GM19467 (cell line): Measurements from ENCODE around the gene TMEM167A.
"Not testable (repeated sequence)": the region's sequence is repeated elsewhere in the genome, so short reads cannot be mapped to it uniquely, and the experiment has no call there.

Source experiments
- ATAC-seq: cut with Tn5 transposase; IDR thresholded peaks from one replicate; pipeline ENCODE4 v1.9.1; 2021; ENCODE audit warnings: mild to moderate bottlenecking, moderate library complexity; ENCODE audit not compliant: unreplicated experiment

TMEM167A gene

GRCh38 chr5:83092619-83093018 is 15.4 kb upstream of the TMEM167A start:
- ATAC-seq, result no peak

DNA sequence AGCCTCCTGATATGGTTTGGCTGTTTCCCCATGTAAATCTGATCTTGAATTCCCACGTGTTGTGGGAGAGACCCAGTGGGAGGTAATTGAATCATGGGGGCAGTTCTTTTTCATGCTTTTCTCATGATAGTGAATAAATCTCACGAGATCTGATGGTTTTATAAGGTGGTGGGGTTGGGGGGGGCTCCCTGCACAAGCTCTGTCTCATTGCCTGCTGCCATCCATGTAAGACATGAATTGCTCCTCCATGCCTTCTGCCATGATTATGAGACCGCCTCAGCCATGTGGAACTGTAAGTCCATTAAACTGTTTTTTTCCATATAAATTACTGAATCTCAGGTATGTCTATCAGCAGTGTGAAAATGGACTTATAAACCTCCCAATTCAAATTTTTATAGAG is 13.0 kb upstream of the TMEM167A start:
- no peak for ATAC-seq

GRCh38 chr5:83085106-83085505 is 7.9 kb upstream of the TMEM167A start:
- no peak for ATAC-seq

DNA sequence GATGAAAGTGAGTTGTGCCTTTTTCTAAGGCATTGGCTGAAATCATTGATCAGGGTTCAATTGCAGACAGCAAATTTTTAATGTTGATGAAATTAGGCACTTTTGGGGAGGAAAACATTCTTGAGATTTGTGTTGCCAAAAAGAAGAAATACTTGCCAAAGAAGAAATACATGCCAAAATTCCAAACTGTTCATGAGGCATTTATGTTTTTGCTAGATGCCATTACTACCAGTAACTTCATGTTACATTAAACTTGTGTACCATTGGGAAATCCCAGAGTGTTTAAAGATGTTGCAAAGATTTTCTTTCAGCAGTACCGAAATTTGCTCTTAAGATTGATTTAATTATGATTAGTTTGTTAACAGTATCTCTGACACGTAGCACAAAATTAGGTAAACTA is 7.1 kb upstream of the TMEM167A start:
- no peak for ATAC-seq

DNA sequence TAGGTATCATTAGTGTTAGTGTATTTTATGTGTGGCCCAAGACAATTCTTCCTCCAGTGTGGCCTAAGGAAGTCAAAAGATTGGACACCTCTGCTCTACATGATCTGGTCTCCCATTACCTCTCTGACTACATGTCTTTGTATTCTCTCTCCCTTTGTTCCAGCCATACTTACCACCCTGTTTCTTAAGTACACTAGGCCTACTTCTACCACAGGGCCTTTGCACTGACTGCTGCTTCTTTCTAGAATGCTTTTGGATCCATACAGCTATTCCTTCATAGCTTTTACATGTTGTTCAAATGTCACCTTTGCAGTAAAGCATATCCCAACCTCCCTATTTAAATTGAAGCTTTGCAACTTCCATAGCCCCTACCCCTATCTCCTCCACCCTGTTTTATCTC is 5.6 kb upstream of the TMEM167A start:
- ATAC-seq, result no peak

DNA sequence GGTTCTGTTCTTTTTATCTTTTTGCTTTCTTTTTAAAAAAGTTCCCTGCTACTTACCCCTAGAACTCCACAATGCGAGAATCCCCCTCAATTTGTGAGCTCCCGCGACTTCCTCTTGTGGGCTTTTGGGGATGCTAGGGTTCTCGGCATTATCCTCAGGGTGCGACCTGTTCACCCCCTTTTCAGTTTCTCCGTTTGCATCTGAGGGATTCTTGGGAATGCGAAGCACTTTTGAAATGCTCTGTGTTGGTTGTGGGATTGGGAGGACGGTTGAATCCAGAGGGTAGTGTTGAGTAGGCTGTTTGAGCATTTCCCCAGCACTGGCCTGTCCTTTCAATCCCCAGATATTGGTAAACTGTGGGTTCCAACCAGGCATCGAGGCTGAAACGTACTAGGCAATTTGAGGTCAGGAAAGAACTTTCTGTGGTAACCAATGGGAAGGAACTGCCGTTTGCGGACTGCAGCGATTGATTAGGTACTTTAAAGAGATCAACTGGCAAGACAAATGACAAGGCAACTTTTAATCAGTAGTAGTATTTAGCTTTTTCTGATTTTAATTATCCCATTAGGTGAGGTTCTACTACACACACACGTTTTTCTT is 568 bp upstream of the TMEM167A start:
- ATAC-seq, result peak; percentile 3

GRCh38 chr5:83072966-83073365 is 4.2 kb downstream of the TMEM167A start:
- ATAC-seq, result no peak

GRCh38 chr5:83071286-83072051 is 5.7 kb downstream of the TMEM167A start:
- ATAC-seq, result no peak

- ATAC-seq, result no peak
Observed at GRCh38 chr5:83069096-83069799, 7.9 kb downstream of the TMEM167A start.

DNA sequence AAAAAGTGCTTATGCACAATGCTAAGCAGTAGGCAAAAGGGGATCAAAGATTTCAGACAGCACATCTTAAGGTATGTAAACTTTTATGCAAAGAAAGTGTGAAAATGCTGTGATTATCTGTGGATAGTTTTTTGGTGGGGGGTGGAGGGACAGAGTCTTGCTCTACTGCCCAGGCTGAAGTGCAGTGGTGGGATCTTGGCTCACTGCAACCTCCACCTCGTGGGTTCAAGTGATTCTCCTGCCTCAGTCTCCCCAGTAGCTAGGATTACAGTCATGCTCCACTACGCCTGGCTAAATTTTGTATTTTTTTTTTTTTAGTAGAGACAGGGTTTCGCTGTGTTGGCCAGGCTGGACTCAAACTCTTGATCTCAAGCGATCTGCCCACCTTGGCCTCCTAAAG is 9.8 kb downstream of the TMEM167A start:
- not testable (repeated sequence) for ATAC-seq

DNA sequence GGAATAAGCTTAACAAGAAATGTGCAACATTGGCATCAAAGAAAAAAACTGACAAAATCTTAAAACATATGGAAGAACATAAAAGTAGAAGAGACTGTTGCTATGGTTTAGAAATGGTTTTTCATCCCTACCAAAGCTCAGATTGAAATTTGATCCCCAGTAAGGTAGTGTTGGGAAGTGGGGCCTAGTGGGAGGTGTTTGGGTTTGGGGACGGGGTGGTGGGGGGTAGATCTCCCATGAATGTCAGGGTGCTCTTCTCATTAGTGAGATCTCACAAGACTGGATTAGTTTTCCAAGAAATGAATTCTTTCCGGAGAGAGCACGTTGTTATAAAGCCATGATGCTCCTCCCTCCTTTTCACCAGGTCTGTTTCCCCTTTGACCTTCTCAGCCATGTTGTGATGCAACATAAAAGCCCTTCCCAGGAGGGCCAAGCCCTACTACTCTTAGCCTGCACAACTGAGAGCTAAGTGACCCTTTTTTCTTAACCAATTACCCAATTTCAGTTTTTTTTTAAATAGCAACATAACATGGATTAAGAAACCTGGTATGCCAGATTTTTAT is 10.6 kb downstream of the TMEM167A start:
- no peak for ATAC-seq

DNA sequence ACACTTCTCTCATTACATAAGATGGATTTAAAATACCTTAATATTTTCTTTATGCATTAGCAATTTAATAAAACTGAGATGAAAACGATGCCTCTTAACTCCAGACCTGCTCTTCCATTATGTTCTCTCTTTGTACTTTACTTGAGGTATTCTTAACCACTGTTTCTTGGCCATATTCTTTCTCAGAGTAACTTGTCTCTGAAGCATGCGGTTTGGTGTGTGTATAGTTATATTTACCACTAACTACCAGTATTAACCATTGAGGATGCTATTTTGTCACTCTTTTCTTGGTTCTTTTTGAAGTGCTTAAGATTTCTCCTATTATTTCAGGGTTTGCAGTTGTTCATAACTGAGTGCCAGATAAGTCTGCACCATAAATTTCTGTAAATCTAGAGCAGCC is 17.9 kb downstream of the TMEM167A start:
- no peak for ATAC-seq

DNA sequence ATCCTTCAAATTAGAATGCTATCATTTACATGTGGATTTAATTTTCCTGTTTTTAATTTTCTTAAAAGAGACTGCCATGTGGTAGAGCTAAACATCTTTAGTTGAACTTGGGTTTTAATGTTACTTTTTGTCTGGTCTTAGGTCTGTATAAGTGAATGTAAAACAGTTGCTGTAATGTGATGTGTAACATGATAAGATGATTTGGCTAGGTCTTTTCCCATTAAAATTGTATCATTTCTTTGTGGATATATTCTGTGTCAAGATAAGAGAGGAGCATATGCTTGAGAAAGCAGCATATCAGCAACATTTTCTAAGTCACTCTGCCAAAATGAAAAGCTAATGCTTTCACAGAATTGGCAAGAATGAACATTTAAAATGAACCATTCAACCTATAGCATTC is 18.5 kb downstream of the TMEM167A start:
- ATAC-seq, result no peak

DNA sequence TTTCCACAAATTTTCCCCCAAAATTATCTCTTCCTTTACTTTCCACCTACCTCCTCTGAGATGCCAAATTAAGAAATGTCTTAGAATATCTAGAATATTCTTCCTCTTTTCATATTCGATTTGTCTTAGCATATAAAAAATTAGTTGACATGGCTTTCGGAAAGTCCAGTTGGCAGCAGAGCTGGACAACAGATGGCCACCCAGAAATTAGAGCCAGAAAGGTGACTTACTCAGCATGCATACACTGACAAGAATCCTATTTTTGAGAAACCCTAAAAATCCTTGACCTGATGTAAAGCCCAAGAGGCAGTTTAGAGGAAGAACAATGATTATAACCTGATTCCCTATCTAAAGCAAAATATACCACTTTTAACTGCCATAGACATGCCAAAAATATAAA is 22.0 kb downstream of the TMEM167A start:
- ATAC-seq, result no peak

DNA sequence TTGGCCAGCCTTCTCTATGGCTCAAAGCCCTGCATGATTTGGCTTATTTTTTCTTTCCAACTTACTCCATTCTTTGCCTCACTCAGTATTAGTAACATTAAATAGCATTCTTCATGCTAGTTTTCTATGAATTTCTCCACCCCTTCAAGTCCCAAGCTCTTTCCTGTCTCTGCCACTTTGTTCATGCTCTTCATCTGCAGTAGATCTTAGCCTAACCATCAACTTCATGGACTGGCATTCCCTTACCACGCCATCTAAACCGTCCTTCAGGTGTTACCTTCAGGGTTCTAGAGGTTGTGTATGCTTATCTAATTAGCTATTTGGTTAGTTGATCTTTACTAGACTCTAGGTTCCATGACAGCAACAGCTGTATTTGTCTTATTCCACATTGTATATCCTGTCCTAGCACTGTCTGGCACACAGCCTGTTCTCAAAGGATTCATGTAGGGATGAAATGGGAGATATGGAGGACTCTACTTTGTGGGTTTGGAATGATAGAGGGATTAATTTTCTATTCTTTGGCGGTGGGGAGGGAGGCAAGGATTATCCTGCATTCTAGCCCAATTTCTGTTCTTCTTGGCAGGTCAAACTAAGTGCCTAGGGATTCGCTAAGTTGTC is 26.4 kb downstream of the TMEM167A start:
- ATAC-seq, result no peak

DNA sequence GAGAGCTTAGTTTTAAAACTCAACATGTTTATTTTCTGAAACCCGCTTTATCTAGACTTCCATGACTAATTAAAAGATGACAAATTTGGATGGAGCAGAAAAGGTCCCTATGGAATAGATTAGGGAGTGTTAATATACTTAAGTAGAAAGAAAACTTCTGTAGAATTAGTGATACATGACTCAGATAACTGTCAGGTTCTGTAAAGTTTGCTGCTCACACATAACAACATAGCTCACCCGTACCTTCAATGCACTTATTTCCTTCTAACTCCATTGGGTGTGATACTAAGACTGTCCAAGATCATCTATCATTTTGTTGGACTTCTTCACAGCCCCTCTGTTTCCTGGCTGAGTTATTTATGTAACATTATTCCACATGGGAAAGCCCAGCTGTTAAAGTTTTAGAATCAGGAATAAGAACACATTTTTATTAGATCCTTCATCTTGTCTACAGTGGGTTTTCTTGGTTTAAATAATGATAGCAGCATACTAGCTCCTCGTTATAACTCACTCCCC is 27.8 kb downstream of the TMEM167A start:
- ATAC-seq, result no peak

DNA sequence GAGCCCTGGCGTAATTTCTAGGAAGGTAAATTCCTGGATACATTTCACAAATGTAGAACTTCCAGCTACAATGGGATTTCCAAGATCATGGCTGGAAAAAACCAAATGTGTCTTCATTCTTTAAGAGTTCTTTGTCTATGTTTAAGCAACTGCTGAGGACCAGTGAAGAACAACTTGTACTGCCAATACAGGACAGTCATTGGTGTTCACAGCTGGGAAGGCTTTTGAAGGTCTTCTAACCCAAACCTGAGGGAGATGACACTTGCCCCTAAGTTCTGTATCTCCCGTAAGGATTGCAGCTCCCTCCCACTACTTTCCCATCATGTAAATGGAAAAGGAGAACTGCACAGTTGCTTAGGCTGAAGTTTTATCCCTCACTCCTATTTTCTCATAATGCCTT is 28.4 kb downstream of the TMEM167A start:
- no peak for ATAC-seq

- ATAC-seq, result no peak
Observed at GRCh38 chr5:83048277-83048676, 28.9 kb downstream of the TMEM167A start.

GRCh38 chr5:83044926-83045325 is 32.3 kb downstream of the TMEM167A start:
- ATAC-seq, result no peak

DNA sequence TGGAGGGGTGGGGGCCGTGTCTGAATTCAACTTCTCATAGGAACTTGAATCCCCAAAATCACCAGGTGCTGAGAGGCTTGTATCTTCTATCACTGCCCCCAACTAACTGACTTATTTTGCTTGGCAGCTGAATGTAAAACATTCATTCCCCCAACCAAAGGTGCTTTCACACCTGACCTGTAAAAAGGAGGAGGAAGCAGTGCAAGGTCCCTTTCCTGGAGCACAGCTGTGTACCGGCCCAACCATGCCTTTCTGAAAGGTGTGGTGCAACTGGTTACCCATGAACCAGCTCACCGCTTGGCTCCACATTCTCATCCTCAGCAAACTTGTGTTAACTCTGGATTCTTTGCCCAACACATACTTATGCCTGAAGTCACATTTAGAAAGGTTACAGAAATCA is 34.7 kb downstream of the TMEM167A start:
- no peak for ATAC-seq

DNA sequence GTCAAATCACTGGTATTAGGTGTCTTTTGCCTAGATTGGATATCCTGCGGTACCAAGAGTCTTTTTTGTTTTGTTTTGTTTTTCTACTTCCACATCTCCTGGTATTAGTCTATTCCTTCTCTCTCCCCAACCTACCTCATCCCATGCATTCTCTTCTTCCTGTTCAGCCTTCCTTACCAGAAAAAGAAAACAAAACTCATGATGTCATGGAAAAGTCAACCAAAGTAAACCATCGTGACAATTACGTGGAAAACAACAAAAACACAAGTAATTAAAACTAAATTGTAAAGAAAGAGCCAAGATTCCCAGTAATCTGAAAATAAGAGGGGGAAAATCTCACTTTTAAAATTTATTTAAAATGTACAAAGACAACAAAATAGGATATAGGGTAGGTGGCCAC is 38.3 kb downstream of the TMEM167A start:
- ATAC-seq, result no peak
